GDM1 (cell line): ENCODE data around the gene ZNRF3.

Source experiments
- DNase-seq: peaks from one replicate; lab custom pipeline; 2025; lab: John Stamatoyannopoulos, UW

The ZNRF3 gene

DNA sequence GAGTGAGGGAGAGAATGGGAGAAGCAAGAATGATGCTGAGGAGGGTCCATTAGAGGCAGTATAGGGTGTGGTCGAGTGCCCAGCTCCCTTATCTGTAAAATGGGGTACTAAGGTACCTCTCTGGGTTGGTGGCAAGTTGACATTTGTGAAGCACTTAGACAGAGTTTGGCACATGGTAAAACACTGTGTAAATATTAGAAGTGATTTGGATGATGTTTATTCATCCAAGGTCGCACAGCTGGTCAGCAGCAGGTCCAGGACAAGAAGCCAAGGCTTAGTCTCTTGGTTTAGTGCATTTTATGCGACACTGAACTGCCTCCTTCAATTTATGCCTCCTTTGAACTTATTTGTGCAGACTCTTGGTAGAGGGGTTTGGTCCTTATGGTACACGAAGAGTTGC is 208.9 kb downstream of the ZNRF3 start:
- no peak for DNase-seq

GRCh38 chr22:29093030-29093429 is 209.7 kb downstream of the ZNRF3 start:
- DNase-seq, result no peak

DNA sequence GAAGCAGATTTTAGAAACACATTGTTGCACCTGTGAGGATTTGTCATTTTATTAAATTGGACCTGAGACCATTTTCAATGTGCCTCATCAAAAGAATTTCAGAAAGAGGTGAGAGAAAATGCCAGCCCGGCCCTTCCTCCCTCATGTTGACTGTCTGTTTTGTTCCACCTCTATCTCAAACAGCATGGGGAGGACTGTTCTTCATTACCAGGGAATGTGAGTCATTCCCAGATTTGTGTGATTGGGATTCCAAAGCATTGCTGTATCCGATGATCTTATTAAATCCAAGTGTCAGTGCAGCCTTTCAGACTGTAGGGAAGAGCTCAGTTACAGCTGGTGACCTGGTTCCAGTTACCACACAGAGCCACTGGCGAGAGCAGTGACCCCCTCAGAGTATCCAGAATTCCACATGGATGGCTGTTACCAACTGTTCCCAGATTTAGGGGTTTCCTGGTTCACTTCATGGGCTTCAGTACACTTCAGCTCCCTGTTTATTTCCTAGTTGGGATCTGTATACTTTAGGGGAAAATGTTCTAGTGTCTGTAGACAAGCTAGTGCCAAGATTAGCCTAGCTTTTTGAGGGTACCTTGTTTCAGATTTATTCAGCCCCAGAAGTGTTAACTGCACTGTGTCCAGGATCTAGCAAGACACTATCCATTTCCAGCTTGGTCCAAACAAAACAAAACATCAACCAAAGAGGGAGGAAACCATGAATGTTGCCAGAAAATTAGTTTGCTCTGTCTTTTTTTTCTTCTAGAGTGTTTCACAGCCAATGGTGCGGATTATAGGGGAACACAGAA is 210.3 kb downstream of the ZNRF3 start:
- no peak for DNase-seq

DNA sequence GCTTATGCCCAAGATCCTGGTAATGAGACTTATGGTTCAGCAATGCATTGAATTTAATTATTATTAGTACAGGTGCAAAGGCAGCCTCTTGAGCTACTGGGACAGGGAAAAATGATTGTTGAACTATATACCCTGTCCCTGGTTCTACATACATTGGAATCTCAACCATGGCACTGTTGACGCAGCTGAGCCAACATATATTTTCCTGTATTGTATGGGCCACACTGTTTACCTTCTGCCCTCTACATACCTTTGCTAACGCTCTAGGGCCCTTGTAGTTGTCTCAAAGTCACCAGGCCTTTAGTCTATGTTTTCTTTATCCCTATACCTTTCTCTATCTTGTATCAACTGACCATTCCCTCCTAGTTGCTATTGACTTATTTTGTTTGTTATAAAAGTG is 212.1 kb downstream of the ZNRF3 start:
- no peak for DNase-seq

DNA sequence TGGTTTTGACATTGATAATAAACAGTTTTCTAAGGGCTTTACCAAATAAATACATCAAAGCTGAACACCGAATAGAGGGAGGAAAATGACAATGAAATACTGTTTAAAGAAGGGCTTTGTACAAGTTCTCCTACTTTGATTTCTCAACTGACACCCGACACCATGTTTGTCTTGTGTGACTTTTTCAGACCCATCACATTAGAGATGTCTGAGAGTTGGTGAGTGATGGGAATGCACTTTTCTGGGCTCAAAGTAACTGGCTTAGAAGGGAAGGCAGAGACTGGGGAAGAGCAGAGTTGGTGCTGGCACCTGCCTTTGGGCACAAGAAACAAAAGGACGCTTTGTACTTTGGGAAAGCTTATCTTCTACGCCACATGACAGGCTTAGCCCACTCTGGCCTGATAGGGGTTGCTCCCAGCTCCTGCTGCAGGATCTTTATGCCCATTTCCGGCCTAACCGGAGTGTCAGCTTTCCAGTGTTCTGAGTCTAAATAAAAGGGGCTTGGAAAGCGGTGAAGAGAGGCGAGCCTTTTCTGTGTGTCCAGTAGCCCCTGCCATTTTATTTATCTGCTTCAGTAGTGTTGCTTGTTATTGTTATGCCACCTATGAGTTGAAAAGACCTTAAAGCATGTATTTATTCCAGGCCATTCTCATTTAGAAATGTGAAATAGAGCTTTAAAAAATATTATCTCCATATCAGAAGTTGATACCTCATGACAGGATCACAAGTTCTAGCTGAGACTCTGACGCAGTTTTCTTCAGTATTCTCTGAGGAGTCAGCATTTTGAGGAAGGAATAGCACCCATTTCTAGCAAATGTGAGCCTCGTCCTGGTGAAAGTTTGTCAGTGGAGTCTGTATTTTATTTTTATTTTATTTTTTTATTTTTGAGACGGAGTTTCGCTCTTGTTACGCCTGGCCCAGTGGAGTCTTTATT is 213.6 kb downstream of the ZNRF3 start:
- DNase-seq, result no peak

DNA sequence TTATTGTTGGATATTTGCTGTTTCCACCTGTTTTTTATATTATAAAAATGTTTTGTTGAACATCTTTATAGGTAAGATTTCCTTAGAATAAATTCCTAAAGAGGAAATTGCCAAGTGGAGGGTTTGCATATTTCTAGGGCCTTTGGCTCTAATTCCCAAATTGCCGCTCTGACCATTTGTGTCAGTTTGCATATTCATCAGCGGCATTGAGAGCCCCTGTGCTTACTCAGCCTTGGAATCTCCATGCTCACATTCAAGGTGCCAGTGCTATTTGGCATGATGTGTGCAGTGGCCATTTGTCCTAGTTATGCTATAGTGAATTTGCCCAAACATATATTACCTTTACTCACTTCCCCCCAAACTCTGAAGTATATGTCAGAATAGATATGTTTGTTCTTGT is 214.9 kb downstream of the ZNRF3 start:
- no peak for DNase-seq

DNA sequence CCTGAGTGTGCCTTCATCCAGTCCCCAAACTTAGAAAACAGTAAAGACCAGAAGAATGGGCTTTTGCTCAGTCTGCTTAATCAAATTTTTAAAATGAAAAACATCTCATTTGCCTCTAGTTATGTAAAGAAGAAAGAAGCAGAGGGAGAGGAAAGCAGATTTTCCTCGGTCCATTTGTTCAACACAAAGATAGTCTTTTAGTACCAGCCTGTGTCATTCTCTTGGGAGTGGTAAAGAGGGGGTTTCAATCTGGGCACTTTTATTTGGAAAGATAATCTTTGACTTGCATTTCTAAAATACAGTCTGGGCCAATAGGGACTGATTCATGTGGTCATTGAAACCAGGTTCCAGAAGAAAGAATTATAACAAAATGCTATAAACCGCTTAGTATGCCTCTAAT is 218.9 kb downstream of the ZNRF3 start:
- no peak for DNase-seq

- no peak for DNase-seq
Observed at GRCh38 chr22:29103121-29103520, 219.7 kb downstream of the ZNRF3 start.

GRCh38 chr22:29105468-29105867 is 222.1 kb downstream of the ZNRF3 start:
- DNase-seq, result no peak

- DNase-seq, result no peak
Observed at GRCh38 chr22:29106839-29107238, 223.5 kb downstream of the ZNRF3 start.
